GM21529 (cell line): ENCODE results near the gene DIRAS3.
"Not testable (repeated sequence)": the region's sequence is repeated elsewhere in the genome, so short reads cannot be mapped to it uniquely, and the experiment has no call there.

Experiments used
- ATAC-seq: cut with Tn5 transposase; IDR thresholded peaks from one replicate; pipeline ENCODE4 v1.9.1; 2021; ENCODE audit not compliant: unreplicated experiment

DIRAS3 gene

DNA sequence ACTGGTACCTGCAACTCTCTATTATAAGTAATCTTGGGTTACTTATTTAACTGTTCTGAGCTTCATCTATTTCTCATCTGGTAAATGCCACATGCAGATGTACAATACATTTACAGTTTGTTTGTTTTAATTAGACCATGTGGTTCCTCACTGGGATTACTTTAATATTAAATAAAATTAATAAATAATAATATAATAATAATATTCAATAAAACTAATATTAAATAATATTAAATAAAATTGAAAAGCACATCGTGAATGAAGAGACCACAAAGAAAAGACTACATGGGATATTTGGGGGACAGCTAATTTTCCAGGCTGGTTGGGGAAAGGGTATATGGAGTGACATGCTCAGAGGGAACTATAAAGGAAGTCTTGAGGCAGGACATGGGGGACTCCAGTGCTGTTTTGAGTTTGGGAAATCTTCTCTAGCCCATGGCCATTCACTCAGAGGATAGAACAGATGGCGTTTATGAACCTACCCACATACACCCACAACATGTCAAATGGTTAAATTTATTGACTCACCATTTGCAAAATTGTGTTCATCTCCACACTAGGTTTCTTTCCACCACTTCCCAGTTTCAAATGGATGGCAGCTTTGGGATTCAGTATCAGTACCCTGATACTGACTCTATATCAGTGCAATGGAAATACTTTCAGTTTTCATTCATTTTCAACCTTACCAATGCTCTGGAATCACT is 25.6 kb downstream of the DIRAS3 start:
- no peak for ATAC-seq

DNA sequence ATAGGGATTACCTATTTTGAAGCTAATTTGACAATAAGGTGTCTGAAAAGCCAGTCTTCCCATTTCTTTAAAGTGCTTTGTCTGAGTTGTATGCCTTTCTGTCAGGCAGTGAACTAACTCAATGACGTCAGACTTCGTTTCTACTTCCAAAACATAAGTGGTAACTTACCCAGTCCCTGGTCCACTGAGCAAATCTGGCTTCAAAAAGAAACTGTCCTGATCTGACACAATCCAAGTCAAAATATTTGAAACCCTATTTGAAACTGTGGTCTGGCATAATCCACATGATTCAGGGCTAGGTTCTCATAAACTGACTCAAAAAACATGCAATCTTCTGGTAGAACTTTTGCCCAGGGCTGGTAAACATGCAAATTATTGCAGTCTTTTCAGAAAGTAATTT is 34.0 kb downstream of the DIRAS3 start:
- no peak for ATAC-seq

- no peak for ATAC-seq
Measured at GRCh38 chr1:68015971-68016370, 34.5 kb downstream of the DIRAS3 start.

DNA sequence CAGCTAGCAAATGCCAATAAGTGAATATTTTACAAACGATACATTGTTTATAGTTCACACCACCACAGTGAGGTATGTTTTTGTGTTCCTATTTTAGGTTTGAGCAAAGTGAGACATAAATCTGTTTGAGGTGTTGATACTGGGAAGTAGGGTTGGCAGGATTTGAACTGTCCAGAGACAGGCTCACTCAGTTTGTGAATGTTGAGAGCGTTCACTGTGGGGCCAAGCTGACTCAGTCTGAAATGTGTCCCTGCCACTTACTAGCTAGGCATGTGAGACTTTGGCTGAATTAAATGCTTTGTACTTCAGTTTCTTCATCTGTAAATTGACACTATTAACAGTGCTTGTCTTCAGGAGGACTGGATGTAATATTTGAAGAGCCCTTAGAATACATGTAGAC is 35.1 kb downstream of the DIRAS3 start:
- ATAC-seq: no peak

- no peak for ATAC-seq
Measured at GRCh38 chr1:68013351-68013750, 37.1 kb downstream of the DIRAS3 start.

DNA sequence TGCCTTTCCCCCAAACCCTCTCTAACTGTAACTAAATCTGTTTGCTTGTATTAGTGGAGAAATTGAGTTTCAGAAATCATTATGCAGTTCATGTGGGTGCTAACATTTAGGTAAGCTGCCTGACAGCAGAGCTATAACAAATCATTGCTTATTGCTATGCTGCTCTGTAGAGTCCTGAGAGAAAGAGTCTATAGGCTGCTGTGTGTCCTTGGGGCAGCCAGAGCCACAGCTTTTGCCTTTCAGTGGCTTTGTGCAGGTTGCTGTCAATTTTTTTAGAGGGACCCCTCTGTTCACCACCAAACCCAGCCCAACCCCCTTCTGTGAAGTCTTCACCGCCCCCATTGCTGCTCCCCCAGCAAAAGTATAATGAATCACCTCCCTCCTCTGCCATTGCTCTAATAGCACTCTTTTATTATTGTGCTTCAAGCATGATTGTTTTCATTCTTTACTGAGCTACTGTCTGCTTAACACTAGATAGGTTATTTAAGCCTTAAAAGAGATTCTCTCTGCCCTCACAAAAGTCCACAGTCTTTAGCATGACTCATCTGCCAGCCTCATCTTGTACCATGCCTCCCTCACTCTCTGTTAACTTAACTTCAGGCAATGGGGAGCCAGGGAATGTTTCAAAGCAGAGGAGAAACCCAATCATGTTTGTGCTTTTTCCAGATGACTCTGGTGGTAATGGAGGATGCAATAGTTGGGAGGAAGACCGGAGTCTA is 38.6 kb downstream of the DIRAS3 start:
- no peak for ATAC-seq

GRCh38 chr1:68010543-68010942 is 39.9 kb downstream of the DIRAS3 start:
- ATAC-seq: no peak

GRCh38 chr1:68010090-68010489 is 40.3 kb downstream of the DIRAS3 start:
- no peak for ATAC-seq

DNA sequence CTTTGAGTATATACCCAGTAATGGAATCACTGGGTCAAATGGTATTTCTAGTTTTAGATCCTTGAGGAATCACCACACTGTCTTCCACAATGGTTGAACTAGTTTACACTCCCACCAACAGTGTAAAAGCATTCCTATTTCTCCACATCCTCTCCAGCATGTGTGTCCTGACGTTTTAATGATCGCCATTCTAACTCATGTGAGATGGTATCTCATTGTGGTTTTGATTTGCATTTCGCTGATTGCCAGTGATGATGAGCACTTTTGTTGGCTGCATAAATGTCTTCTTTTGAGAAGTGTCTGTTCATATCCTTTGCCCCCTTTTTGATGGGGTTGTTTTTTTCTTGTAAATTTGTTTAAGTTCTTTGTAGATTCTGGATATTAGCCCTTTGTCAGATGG is 46.8 kb downstream of the DIRAS3 start:
- not testable (repeated sequence) for ATAC-seq

GRCh38 chr1:68000191-68000590 is 50.2 kb downstream of the DIRAS3 start:
- ATAC-seq: no peak

DNA sequence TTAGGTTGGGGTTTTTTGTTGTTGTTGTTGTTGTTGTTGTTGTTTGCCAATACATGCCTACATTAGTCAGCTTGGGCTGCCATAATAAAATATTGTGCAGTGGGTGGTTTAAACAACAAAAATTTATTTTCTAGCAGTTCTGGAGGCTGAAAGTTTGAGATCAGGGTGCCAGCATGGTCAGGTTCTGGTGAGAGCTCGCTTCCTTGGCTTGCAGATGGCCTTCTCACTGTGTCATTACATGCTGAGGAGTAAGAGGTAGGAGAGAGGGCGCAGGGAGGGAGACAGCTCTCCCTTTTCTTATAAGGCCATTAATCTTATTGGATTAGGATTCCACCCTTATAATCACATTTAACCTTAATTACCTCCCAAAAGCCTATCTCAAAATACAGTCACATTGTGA is 52.7 kb downstream of the DIRAS3 start:
- ATAC-seq: no peak
